Keratinocyte (primary cell): Measurements from ENCODE around the gene ATP5F1C. TPM values are rescaled to one million over a fixed set of nuclear protein-coding genes. Genes with fewer than 3 reads are reported as not detected.

Source experiments
- DNase-seq: peaks from one replicate; pipeline ENCODE4 v3.0.0-alpha.2; 2011; ENCODE audit warnings: low read depth, missing footprints, low spot score
- FAIRE-seq: peaks from 2 replicates; lab custom pipeline; 2011; peaks lifted over from hg19 to GRCh38; lab: Jason Lieb, UNC
- H2AFZ ChIP-seq: 2 replicates; pipeline ENCODE4 v1.6.0; 2012; ENCODE audit warnings: low read length, control low read depth, inconsistent platforms; ENCODE audit not compliant: control insufficient read depth
- H3K27ac ChIP-seq: 2 replicates; pipeline ENCODE4 v1.5.1; 2011; ENCODE audit warnings: low read length; ENCODE audit not compliant: control insufficient read depth, insufficient read depth
- H3K27me3 ChIP-seq: 3 replicates; pipeline ENCODE4 v1.6.0; 2011; ENCODE audit warnings: low read length; ENCODE audit not compliant: control insufficient read depth, insufficient read depth; ENCODE audit errors: extremely low read depth
- H3K36me3 ChIP-seq, 2 experiments: 2 replicates in 1 of 2; 3 replicates in 1 of 2; pipeline ENCODE4 v1.5.1; 2011; ENCODE audit warnings: low read length in 2 of 2, mild to moderate bottlenecking in 1 of 2; ENCODE audit not compliant: control insufficient read depth in 2 of 2, insufficient read depth in 2 of 2; ENCODE audit errors: extremely low read depth in 1 of 2
- H3K4me1 ChIP-seq: 3 replicates; pipeline ENCODE4 v1.5.1; 2011; ENCODE audit warnings: low read length; ENCODE audit not compliant: control insufficient read depth, insufficient read depth; ENCODE audit errors: extremely low read depth
- H3K4me2 ChIP-seq: 3 replicates; pipeline ENCODE4 v1.6.0; 2011; ENCODE audit warnings: low read depth, low read length; ENCODE audit not compliant: control insufficient read depth, insufficient read depth; ENCODE audit errors: extremely low read depth
- H3K4me3 ChIP-seq, 3 experiments: fragments of 200-600 bp in 1 of 3; sonication (generic) in 1 of 3; 2 replicates in 2 of 3; 3 replicates in 1 of 3; pipeline ENCODE4 v1.5.1; 2011 to 2016; ENCODE audit warnings: low read length in 3 of 3, mild to moderate bottlenecking in 3 of 3, control low read depth in 2 of 3, inconsistent platforms in 1 of 3, low read depth in 1 of 3, mixed read lengths in 1 of 3, mixed run types in 1 of 3, moderate library complexity in 1 of 3; ENCODE audit not compliant: control insufficient read depth in 2 of 3, insufficient read depth in 2 of 3; ENCODE audit errors: extremely low read depth in 1 of 3
- H3K79me2 ChIP-seq: 2 replicates; pipeline ENCODE4 v1.6.0; 2012; ENCODE audit warnings: low read length; ENCODE audit not compliant: control insufficient read depth, insufficient read depth
- H3K9ac ChIP-seq: 3 replicates; pipeline ENCODE4 v1.6.0; 2011; ENCODE audit warnings: low read length; ENCODE audit not compliant: control insufficient read depth, insufficient read depth; ENCODE audit errors: extremely low read depth
- H3K9me1 ChIP-seq: 3 replicates; pipeline ENCODE4 v1.6.0; 2011; ENCODE audit warnings: low read length; ENCODE audit not compliant: control insufficient read depth, insufficient read depth; ENCODE audit errors: extremely low read depth
- H3K9me3 ChIP-seq: 2 replicates; pipeline ENCODE4 v1.5.1; 2012; ENCODE audit warnings: low read depth, low read length; ENCODE audit not compliant: control insufficient read depth
- H4K20me1 ChIP-seq: 3 replicates; pipeline ENCODE4 v1.6.0; 2011; ENCODE audit warnings: low read length; ENCODE audit not compliant: control insufficient read depth, insufficient read depth; ENCODE audit errors: extremely low read depth
- EZH2 ChIP-seq: IDR thresholded peaks from one replicate; pipeline ENCODE4 v1.6.1; 2012; ENCODE audit warnings: inconsistent platforms, mild to moderate bottlenecking, low read length, moderate library complexity
- dilution Hi-C: fragments of 300-500 bp; cut with MboI; formaldehyde crosslinking; loops from one replicate; pipeline ENCODE4 v1.7.0; 2020; ENCODE audit warnings: low sequenced_read_pairs; ENCODE audit not compliant: extremely low pct_ligation_motif_present
- polyA plus RNA-seq, 5 experiments: library from polyadenylated mRNA; depleted of rRNA in 3 of 5; stranded (reverse) in 3 of 5; stranded (forward) in 1 of 5; unstranded in 1 of 5; fragments of >200 nt; gene quantifications; 1 replicate in 1 of 5; 2 replicates in 3 of 5; 3 replicates in 1 of 5; pipeline versions ENCODE4 v1.2.1 to v1.2.3, GENCODE V29; 2011 to 2012; ENCODE audit warnings: missing spikeins in 2 of 5, low read depth in 1 of 5, low replicate concordance in 1 of 5
- TF ChIP-seq, protein P1 (sequence below), 3 experiments: IDR thresholded peaks in 1 of 3; conservative IDR thresholded peaks in 1 of 3; optimal IDR thresholded peaks in 1 of 3; 2 replicates in 2 of 3; 3 replicates in 1 of 3; pipeline versions ENCODE3 to v1.5.1; 2011; ENCODE audit warnings: low read length in 3 of 3, mild to moderate bottlenecking in 3 of 3, moderate library complexity in 2 of 3, control low read depth in 1 of 3, inconsistent platforms in 1 of 3; ENCODE audit not compliant: insufficient read depth in 2 of 3; ENCODE audit errors: extremely low read depth in 1 of 3

ATP5F1C gene
- polyA plus RNA-seq, 1 donor (not counting 4 experiments of a cell fraction or from before 2014, with no cell fraction given) = 496 TPM

DNA sequence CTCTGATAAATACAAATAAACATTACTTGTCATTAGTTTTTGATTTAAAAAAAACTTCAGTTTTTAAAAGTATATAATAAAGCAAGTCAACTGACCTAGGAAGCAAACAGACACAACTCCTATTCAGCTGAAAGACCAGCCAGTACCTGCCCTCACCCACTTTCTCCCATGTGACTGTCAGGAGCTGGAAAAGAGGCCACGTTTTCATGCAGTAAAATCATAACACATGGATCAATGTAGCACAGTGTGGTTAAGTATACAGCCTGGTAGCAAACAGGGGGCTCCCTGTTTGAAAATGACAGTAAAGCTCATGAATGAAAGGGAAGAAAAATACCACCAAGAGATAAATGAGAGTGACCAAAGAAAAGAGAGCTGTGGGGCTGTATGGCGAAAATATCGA, 21.7 kb upstream of the ATP5F1C start:
- Histone ChIP-seq H3K9me1 (no peaks in the 10 kb centered on the region), H3K4me2 (no peak overlapping the region), H3K4me3 (no peak overlapping the region), H3K36me3 (peaks cover 6 to 13% of the 10 kb centered on the region in 2 experiments), H4K20me1 (no peaks in the 10 kb centered on the region), H3K27me3 (no peaks in the 10 kb centered on the region), H3K9me3 (no peaks in the 10 kb centered on the region), H2AFZ (no peak overlapping the region), H3K4me1 (no peaks in the 10 kb centered on the region), H3K9ac (no peak overlapping the region), H3K27ac (no peak overlapping the region), H3K79me2 (no peaks in the 10 kb centered on the region)
- dilution Hi-C loops = no loop called here
- no peak for FAIRE-seq
- no peak for DNase-seq
- no peak for TF ChIP-seq EZH2
- TF ChIP-seq, protein P1, sequence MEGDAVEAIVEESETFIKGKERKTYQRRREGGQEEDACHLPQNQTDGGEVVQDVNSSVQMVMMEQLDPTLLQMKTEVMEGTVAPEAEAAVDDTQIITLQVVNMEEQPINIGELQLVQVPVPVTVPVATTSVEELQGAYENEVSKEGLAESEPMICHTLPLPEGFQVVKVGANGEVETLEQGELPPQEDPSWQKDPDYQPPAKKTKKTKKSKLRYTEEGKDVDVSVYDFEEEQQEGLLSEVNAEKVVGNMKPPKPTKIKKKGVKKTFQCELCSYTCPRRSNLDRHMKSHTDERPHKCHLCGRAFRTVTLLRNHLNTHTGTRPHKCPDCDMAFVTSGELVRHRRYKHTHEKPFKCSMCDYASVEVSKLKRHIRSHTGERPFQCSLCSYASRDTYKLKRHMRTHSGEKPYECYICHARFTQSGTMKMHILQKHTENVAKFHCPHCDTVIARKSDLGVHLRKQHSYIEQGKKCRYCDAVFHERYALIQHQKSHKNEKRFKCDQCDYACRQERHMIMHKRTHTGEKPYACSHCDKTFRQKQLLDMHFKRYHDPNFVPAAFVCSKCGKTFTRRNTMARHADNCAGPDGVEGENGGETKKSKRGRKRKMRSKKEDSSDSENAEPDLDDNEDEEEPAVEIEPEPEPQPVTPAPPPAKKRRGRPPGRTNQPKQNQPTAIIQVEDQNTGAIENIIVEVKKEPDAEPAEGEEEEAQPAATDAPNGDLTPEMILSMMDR (optimal IDR thresholded peaks at IDR 0.05 in 1 of 3, IDR thresholded peaks at IDR 0.05 in 1 of 3, conservative IDR thresholded peaks at IDR 0.05 in 1 of 3; ENCODE audit: extremely low read depth in 1 of 3, insufficient read depth in 2 of 3, low read length in 3 of 3) = no peak

DNA sequence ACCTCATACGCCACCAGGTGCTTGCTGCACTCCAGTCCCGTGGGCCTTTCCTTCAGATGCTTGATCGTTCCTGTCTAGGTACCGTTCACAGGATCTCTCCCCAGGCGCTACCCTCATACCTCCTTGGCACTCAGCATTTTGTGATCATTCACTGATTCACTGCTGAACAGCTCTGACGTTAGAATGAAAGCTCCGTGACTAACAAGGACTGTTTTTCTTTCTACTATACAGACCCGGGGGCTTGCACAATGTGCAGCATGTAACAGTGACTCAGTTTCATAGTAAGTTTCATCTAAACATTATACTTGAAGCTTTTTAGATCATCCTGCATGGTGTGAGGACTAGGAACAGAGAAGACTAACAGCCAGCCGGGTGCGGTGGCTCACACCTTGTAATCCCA, 20.8 kb upstream of the ATP5F1C start:
- no peaks in the 10 kb centered on the region for H3K27me3 ChIP-seq
- no peak for TF ChIP-seq EZH2
- TF ChIP-seq, protein P1 (optimal IDR thresholded peaks at IDR 0.05 in 1 of 3, IDR thresholded peaks at IDR 0.05 in 1 of 3, conservative IDR thresholded peaks at IDR 0.05 in 1 of 3; ENCODE audit: extremely low read depth in 1 of 3, insufficient read depth in 2 of 3, low read length in 3 of 3) = no peak
- no peaks in the 10 kb centered on the region for H4K20me1 ChIP-seq
- no peak for DNase-seq
- no peaks in the 10 kb centered on the region for H3K9me1 ChIP-seq
- H3K36me3 ChIP-seq = peaks cover 5 to 13% of the 10 kb centered on the region in 2 experiments
- no peaks in the 10 kb centered on the region for H3K79me2 ChIP-seq
- H3K4me2 ChIP-seq = no peak overlapping the region
- no peak overlapping the region for H3K27ac ChIP-seq
- no peak overlapping the region for H3K4me3 ChIP-seq
- no peak overlapping the region for H3K9ac ChIP-seq
- dilution Hi-C loops = no loop called here
- H3K9me3 ChIP-seq = no peaks in the 10 kb centered on the region
- H2AFZ ChIP-seq = no peak overlapping the region
- H3K4me1 ChIP-seq = no peaks in the 10 kb centered on the region
- no peak for FAIRE-seq
